GM21515 (cell line): ENCODE measurements around the gene SSBP3.

Experiments
- ATAC-seq: cut with Tn5 transposase; IDR thresholded peaks from one replicate; pipeline ENCODE4 v1.9.1; 2021; ENCODE audit not compliant: unreplicated experiment

Gene SSBP3

DNA sequence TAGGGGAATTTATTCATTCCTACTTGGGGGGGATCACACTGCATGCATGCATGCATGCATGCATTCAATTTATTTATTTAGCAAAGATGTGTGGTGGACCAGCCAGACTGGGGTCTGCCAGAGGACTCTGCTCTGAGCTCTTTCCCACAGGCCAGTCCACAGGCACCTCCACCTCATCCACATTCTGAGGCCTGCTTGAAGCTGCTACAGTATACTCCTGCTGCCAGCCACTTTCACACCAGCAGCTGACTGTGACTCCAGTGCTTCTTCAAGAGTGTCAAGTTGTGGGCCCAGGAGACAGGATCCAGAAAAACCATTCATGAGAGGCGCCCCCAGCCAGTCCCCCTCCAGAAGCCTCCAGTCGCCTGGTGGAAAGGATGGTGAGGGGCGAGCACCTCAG is 30.9 kb downstream of the SSBP3 start:
- no peak for ATAC-seq

DNA sequence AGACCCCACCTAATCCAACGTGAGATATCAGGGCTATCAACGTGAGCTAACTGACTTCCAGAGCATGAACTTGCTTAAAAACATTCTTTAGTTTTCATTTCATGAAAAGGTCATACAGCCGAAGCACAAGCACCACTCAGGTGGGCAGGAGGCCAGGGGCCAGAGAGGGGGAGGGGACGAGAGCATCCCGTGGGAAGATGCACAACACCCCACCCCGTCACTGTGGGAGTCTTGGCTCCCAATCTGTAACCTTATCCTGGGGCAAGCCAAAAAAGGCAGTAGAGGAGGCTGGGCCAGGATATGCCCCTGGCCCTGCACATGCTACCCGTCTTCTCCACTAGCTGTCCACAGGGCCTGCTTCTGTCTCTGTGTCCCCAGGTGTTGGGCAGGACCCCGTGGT is 31.4 kb downstream of the SSBP3 start:
- no peak for ATAC-seq

DNA sequence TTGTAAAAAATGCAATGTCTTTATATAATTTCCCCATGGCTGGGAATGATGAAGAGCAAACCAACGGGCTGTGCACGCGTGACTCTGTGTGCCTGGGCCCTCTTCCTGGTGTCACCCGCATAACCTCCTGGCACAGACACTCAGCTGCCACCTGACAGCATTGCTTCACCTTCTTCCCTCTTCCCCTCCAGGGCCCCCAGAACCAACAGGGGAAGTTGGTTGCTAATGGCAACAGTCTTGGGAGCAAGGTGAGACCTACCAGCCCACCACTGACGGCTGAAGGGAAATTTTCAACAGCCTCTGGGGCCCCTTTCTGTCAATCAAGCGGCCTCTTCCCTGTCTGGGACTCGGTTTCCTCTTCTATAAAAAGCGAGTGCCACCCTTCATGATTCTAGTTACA is 33.2 kb downstream of the SSBP3 start:
- no peak for ATAC-seq

DNA sequence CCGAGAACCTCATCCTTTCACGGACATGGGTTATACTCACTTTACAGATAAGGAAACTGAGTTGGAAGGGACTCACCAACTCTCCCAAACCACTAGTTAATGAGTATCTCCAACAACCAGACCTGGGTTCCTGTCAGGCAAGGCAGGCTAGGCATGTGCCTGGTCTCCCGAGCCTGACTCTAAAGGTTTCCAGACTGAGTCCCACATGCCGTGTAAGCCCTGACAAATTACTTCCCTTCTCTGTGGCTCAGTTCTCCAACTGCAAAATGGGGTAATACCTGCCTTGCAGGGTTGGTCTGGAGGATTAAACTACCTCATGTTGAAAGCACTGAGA is 34.3 kb downstream of the SSBP3 start:
- ATAC-seq = no peak

DNA sequence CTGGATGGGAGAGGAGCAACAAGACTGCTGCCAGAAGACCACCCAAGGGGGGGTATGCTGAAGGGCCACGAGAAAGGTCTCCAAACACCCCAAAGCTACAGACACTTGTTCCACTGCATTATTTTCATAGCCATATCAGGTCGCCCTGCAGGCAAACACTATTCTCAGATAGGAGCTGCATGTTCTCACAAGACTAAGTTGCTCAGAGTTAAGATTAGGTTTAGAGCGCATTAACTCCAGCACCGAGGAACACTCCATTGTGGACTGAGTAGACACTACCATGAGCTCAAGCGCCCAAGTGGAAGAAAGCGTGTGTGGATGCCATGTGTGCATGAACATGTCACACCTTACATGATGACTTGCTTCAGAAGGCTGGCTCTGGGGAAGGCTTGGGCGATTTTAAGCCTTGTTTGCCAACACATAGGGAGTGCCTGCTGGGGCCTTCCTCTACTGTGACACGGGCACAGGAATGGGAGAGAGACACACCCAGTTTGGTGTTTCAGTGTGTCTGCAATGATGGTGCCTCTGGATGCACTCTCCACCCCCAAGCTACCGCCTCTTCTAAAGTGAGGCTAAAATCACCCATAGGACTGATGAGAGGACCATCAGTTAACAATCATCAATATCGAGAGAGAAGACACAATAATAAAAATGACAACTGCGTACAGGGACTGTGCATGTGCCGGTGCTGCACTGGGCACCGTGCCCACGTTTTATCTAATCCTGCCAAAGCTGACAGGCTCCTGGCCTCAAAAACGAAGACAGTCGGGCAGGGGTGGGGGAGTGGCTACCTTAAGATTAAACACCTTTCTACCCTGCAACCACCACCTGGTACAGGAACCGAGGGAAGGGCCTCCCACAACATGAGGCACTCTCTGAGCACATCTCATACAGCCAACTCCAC is 34.9 kb downstream of the SSBP3 start:
- ATAC-seq = no peak

DNA sequence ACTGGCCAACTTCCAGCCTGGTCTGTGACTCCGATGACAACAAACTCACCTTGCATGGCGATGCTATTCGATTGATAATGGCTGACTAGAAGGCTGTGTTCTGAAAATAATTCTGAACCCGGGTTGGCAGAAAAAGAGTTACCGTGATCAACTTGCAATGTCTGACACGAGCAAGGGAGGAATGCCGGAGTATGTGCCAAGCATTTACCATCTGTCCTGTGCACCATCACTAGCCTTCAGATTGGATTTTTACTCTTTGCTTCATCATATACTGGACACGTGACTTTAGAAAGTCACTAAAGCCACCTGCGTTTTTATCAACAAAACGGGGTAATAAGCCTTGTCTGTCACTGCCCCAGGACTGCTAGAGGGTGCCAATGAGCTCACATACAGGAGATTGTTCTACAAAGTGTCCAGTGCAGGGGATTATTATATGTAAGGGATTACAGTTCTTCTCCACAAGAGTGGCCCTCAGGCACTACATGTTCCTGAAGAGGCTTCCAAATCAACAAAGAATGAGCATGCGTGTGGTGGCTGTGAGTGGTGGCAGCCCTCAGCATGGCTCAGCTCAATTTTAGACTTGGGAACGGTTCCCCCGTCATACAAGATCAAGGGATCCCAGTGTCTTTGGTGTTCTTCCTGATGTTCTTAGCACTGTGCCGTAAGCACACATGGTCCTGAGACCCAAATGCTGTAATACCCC is 35.8 kb downstream of the SSBP3 start:
- ATAC-seq = no peak

DNA sequence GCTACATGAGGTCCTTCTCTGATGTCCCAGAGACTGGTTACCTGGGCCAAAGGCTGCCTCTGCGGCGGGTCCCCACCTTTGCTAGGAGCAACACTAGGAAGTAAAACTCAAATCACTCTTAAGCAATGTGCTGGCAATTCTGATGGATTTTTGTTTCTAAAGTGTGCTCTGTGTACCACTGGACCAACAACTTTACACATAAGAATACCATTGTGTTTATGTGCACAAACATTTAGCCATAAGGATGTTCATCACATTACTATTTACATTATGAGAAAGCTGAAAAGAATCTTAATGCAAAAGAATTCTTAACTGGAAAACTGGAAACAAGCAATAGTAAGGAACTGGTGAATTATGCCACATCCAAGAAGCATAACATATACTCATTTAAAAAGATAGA is 38.6 kb downstream of the SSBP3 start:
- ATAC-seq = no peak

DNA sequence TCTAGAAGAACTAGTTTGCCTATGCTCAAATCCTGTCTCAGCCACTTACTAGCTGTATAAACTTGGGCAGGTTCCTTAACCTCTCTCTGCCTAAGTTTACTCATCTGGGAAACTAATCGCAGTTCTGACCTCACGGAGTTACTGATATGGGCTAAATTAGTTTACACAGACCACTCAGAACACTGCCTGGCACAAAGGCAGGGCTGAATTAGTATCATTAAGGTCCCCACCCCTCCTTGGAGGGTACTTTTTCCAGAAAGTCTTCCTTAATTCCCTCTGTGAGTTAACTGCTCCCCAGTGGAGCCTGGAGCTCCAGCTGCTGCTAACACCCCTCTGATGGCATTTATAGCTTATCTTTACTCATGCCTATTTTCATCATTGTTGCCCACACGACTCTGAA is 40.3 kb downstream of the SSBP3 start:
- ATAC-seq = no peak

DNA sequence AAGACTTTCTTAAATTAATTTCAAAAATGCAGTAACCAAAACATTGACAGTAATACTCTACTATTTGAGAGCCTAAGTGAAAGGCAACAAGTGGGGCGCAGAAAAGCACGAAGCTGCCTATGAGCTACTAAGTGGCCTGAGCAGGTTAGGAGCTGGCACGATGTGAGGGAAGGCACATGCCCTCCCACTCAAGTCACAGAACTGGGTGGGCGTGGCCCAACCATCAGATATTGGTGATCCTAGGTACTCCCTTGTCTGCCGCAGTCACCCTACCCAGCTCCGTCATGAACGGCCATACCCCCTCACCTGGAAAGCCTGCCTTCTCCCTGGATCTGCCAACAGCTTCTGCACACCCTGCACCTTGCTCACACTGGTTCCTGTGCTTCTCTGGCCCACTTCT is 40.8 kb downstream of the SSBP3 start:
- ATAC-seq = no peak

DNA sequence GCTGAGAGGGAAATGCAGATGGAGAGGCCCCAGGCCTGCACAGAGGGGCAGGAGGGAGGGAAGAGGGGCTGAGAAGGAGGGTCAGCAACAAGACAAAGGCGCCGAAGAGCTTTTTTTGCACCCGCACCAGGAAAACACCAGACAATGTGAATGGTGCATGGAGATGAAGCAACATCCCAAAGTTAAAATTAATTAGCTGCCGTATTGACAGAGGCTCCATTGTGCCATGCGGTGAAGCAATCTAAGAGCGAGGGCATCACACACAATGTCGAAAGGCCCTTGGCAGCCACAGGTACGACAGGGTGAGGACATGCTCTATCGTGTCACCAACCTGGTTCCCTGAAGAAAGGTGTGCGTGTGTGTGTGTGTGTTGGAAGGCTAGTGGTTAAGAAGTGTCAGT is 41.2 kb downstream of the SSBP3 start:
- no peak for ATAC-seq

DNA sequence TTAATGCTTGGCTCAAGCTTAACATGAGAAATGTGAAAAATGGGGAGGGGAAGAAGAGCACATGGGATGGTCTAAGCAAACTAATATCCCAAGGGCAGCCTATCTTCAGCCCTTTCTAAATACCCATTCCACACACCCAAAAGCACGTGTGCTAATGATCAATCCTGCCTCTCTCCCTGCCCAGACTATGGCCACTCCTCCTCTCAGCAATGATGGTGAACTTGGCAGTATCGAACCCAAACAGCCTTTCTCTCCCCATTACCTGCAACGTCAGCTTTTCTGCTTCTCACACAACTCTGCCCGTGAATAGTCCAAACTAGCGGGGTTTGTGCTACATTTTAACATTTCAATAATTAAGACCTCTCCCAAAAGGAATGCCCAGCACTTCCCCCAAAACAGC is 41.6 kb downstream of the SSBP3 start:
- no peak for ATAC-seq

DNA sequence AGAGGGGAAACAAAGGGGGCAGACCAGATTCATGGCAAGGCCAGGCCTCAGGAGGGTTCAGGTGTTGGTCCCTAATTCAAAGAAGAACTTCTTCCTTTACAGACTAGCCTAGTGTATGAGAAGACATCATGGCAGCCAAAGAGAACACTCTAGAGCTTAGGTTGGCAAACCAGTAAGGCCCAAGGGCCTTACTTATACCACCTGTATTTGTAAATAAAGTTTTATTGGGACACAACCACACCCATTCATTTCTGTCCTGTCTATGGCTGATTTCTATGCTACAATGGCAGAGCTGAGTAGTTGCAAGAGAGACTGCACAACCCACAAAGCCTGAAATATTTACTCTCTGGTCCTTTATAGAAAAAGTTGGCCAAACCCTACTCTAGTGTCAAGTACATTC is 42.3 kb downstream of the SSBP3 start:
- ATAC-seq = no peak

DNA sequence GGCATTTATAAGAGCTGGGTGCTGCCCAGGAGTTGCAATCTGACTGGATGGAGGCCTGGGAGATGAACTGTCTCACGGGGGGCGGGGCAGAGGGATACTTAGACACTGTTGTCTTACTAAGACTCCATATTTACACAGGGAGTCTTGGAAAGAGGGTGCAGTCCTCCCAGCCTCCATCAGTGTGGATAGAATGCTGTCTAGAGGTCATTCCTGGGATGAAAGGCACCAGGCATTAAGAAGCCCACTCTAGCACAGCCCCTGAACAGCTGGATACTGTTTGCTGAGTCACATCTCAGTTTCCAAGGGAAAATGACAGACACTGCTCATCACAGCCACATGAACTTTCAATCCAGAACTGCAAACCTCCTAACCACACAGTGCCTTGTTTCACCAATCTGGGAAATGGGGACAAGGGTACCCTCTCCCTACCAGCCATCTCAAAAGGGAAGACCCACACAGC is 43.3 kb downstream of the SSBP3 start:
- ATAC-seq = no peak

DNA sequence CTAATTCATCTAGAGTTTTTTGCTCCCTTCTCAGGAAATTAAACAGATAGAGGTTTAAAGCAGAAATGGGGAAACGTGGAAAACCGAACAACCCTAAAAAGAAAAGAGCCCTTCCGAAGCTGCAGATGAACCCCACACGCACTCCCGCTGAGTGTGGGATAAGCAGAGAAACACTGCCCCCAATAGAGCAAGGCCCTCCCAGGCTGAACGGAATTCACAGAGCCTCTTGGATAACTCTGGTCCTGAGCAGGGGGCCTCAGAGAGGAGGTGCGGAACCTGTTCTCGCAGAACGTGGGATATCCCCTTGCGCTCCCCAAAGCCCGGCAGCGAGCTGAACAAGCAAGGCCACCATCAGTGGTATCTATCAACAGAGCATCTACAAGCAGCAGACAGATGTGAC is 44.9 kb downstream of the SSBP3 start:
- ATAC-seq = no peak

DNA sequence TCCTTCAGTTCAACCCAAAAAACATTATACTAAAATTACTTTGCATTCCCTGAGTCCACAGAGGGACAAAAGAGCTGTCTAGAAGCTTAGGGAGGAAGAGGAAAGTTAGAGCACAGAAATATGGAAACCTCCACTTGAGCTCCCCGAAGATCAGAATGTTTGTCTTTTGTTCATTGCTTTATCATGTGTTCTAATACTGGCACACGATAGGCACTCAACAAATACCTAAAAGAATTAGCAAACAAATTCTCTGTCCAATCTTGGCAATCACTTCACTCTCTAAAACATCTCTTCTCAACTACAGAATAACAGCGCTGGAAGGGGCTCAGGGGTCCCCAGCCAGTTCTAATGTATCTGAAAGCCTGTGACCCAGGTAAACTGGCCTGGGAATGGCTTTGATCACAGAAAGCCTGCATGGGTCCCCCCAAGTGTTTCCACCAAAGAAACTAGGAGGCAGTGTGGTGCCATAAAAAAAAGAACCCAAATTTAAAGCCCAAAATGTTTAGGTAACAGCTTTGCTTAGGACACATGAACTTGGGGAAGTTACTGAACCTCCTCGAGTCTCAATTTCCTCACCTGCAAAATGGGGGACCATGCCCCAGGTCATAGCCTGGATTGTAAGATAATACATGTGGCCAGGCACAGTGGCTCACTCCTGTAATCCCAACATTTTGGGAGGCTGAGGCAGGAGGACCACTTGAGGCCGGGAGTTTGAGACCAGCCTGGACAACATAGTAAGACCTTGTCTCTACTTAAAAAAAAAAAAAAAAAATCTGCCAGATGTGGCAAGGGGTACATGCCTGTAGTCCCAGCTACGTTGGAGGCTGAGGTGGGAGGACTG is 45.8 kb downstream of the SSBP3 start:
- ATAC-seq = no peak

DNA sequence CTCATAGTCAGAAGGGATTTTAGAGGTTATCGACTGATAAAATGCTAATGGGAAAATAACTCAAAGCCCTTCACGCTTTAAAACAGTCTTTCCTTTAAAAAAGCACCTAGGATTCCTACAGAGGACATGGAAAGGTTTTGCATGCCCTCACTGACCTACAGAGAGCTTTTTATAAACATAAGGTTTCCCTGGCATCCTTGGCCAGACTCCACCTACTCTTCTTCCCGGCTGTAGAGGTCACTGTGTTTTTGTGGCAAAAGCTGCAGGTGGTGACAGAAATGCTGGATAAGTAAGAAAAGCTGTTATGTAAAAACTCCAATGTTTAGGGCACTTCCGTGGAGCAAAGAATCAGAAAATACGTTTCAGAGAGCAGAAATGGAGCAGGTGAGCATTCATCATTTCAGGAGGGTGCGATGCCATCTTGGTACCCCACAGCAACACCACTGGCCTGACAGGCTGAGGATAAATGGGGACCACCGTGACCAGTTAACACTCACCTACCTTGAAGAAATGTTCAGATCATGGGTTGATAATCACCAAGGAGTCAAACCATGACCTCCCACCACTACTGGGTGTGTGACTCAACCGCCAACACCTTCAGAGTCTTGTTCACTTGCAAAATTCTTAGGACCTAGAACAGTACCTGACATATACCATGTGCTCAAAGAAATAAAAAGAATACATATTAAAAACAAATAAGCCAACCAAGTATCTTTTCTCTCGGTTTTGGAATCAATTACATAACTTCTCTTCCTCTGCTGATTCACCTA is 46.6 kb downstream of the SSBP3 start:
- ATAC-seq = no peak

DNA sequence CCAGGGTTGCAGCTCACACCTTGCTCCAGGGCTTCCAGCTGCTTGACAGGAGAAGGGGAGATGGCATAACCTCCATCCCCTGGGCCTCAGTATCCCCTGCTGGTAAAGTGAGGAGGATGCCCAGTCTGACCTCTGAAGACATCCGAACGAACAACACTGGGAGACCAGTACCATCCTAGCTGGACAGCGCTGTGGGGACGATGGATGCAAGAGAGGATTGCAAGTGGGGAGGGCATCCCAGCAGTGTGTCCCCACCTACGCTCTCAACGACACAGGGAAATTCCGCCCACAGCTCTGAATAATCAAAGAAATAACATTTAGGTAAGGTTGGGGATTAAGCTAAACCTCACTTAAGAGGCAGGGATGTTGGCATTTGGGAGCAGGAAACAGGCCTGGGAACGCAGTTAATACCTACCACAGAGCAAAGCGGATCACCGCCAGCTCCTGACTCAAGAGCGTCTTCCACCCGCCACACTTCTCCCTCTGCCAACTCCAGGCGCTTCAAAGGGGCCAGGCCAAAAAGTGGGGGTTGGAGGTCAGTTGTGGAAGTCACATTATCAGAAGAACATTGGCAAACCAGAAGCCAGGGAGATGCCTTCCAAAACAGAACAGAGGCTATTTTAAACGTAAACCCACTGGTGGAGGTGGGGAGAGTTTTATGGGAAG is 47.6 kb downstream of the SSBP3 start:
- no peak for ATAC-seq

DNA sequence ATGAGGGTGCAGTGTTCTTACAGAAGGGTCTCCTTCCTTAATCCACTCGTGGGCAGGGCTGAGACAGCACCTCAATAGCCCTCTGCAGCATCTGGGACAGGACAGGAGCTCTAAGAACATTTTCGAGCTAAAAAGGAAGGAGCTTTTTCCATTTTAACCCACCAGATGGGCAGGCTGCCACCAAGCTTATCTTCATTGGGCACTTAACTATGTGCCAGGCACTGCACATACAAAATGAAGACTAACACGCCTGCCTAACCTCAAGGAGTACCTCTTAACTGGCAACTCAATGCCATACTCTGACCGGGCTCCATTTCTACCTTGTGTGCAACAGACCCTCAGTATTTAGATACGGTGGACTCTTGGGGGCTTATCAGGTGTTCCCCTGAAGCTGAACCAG is 48.2 kb downstream of the SSBP3 start:
- no peak for ATAC-seq

DNA sequence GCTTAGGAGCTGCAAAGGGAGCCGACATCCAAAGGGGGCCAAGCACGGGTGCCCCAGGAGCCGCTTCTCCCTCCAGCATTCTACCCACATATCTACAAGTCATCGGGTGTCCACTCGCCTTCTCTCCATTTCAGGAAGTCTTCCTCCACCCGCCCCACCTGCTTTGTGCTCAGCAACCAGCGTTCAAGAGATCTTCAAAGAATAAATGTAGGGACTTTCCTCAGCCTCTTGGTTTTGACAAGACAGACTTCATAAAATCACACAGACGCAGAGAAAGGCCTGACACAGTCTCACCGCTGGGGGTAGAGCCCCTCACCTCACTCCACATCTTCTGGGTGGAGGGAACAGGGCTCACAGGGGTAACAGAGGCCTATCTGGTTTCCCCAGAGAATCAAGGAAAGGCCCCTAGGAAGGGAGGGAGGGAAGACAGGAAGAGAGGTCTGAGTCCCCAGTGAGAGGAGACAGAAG is 49.5 kb downstream of the SSBP3 start:
- no peak for ATAC-seq
